ENCODE results near the gene ABI1.

ABI1 gene

DNA sequence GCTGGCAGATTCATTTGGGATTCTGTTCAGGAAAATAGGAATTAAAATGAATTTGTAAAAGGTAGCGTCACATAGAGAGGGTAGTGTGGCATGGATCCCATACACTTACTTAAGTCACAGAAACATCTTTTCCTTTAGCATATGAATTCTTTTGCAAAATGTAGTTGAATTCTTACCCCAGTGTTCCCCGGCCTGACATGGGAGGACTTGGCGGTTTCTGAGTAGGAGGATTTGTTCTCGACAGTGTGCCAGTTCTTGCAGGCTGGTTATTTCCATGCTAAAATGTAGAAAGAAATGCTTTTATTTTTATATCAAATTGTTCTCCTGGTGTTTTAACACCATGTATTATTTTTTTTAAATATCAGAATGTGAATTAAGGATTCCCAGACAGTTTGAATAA is 90.7 kb downstream of the ABI1 start:
- Histone ChIP-seq H3K27ac (no peak overlapping the region), H3K4me3 (ENCODE audit: low read depth, low read length) (no peak overlapping the region), H3K27me3 (replicated peaks) (no peaks in the 10 kb centered on the region), H3K36me3 (replicated peaks) (no peaks in the 10 kb centered on the region)
- TF ChIP-seq, protein P1, sequence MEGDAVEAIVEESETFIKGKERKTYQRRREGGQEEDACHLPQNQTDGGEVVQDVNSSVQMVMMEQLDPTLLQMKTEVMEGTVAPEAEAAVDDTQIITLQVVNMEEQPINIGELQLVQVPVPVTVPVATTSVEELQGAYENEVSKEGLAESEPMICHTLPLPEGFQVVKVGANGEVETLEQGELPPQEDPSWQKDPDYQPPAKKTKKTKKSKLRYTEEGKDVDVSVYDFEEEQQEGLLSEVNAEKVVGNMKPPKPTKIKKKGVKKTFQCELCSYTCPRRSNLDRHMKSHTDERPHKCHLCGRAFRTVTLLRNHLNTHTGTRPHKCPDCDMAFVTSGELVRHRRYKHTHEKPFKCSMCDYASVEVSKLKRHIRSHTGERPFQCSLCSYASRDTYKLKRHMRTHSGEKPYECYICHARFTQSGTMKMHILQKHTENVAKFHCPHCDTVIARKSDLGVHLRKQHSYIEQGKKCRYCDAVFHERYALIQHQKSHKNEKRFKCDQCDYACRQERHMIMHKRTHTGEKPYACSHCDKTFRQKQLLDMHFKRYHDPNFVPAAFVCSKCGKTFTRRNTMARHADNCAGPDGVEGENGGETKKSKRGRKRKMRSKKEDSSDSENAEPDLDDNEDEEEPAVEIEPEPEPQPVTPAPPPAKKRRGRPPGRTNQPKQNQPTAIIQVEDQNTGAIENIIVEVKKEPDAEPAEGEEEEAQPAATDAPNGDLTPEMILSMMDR (IDR thresholded peaks at IDR 0.05; ENCODE audit: low read depth, low read length, missing control alignments) = no peak
- DNase-seq = no peak
- in situ Hi-C loops (cut with HindIII; ENCODE audit: low pct_ligation_motif_present, low sequenced_read_pairs) = no loop called here

DNA sequence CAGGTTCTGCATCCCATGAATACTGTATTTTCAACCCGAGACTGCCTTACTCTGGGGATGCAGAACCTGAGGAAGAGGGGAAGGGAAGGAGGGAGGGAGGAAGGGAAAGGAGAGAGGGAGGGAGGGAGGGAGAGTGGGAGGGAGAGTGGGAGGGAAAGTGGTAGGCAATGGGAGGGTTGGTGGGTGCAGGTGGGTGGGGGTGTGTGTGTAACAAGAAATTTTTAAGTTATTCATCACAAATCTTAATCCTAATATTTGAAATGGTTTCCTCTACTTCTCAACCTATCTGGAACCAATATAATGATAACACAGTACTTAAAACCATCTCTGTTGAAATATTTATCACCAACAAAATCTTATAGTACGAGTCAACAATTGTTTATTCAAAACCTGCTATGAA is 95.2 kb downstream of the ABI1 start:
- Histone ChIP-seq H3K27me3 (replicated peaks) (no peaks in the 10 kb centered on the region), H3K36me3 (replicated peaks) (peaks cover 3% of the 10 kb centered on the region), H3K4me3 (ENCODE audit: low read depth, low read length) (no peak overlapping the region), H3K27ac (no peak overlapping the region)
- TF ChIP-seq, protein P1 (IDR thresholded peaks at IDR 0.05; ENCODE audit: low read depth, low read length, missing control alignments) = no peak
- no peak for DNase-seq
- in situ Hi-C loops (cut with HindIII; ENCODE audit: low pct_ligation_motif_present, low sequenced_read_pairs) = no loop called here

DNA sequence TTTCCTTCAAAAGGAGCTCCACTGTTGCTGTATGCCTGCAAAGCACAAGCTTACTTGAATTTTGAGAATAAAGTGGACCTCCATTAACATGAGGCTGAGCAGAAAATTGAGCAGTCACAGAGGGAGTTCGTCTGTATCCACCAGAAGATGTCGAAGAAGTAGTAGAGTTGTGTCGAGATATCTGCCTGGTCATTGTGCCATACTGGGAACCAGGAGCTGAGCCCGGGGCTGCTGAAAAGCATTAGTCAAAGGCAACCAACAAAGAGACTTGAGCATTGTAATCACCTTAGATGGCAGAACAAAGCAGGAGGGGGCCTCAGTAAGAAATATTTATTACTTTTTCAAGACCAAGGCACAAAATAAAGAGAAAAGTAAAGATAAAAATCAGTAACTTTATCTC is 101.8 kb downstream of the ABI1 start:
- no peak for DNase-seq
- in situ Hi-C loops (cut with HindIII; ENCODE audit: low pct_ligation_motif_present, low sequenced_read_pairs) = no loop called here
- H3K36me3 ChIP-seq (replicated peaks) = no peaks in the 10 kb centered on the region

DNA sequence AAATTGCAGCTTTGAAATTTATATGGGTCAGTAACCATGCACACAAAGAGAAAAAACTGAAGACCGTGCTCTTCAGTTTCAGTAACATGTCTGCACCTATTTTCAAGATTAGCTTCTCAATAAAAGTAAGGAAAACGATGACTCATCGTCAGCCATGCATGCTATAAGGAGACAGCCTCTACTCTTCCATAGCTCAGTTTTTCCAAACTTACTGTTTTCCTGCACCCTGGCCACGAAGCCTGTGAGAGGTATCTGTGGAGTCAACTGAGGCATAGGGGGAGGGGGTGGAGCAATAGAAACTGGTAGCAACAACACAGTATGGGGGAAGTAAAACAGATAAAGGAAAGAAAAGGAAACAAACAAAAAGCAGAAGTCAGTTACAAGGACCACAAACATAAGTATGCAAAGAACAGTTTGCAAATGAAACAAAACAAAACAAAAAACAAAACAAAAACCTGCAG is 105.3 kb downstream of the ABI1 start:
- Histone ChIP-seq H3K27me3 (replicated peaks) (no peaks in the 10 kb centered on the region), H3K4me3 (ENCODE audit: low read depth, low read length) (no peak overlapping the region), H3K36me3 (replicated peaks) (peaks cover 2% of the 10 kb centered on the region), H3K27ac (no peak overlapping the region)
- TF ChIP-seq, protein P1 (IDR thresholded peaks at IDR 0.05; ENCODE audit: low read depth, low read length, missing control alignments) = no peak
- in situ Hi-C loops (cut with HindIII; ENCODE audit: low pct_ligation_motif_present, low sequenced_read_pairs) = no loop called here
- DNase-seq = peak; percentile 27

More for the DNA sequence above, 101.8 kb downstream of the ABI1 start:
- H3K27ac ChIP-seq = no peak overlapping the region
- H3K27me3 ChIP-seq (replicated peaks) = no peaks in the 10 kb centered on the region
- TF ChIP-seq, protein P1 (IDR thresholded peaks at IDR 0.05; ENCODE audit: low read depth, low read length, missing control alignments) = no peak
- no peak overlapping the region for H3K4me3 ChIP-seq (ENCODE audit: low read depth, low read length)

DNA sequence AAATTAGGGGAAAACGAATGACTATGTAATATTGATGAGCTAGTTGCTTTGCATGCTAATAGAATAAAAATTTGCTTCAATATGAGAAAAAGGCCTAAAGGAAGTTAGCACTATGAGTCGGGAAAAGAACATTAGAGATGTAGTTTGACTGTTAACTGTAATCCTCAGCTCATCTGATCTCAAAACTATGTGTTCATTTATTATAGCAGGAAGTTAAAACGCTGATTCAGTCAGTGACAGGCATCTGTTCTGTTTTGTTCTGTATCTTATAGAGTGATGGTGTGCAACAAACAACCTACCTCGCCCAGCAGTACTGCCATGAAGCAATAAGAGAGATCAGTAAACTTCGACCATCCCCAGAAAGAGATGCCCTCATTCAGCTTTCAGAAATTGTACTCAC is 114.7 kb downstream of the ABI1 start:
- H3K27ac ChIP-seq = no peak overlapping the region
- H3K36me3 ChIP-seq (replicated peaks) = peaks cover 27% of the 10 kb centered on the region
- H3K27me3 ChIP-seq (replicated peaks) = no peaks in the 10 kb centered on the region
- TF ChIP-seq, protein P1 (IDR thresholded peaks at IDR 0.05; ENCODE audit: low read depth, low read length, missing control alignments) = no peak
- DNase-seq = no peak
- no peak overlapping the region for H3K4me3 ChIP-seq (ENCODE audit: low read depth, low read length)
- in situ Hi-C loops (cut with HindIII; ENCODE audit: low pct_ligation_motif_present, low sequenced_read_pairs) = no loop called here

DNA sequence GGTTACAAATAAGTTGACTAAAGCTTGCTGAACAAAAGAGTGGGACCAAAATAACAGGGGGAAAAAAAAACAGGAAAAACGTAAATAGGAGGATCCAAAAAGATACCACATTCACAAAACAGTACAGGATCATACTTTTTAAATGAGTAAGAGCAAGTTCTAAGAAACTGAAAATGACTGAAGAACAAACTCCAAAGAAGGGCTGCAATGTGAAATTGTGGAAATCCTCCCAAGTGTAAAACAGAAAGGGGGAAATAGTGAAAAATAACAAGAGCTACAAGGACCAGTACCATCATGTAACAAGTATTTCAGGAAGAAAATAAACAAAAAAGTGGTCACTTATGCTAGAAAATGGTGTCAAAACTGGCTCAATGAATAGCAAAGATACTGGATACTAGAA is 116.9 kb downstream of the ABI1 start:
- Histone ChIP-seq H3K27ac (no peak overlapping the region), H3K4me3 (ENCODE audit: low read depth, low read length) (no peak overlapping the region), H3K27me3 (replicated peaks) (no peaks in the 10 kb centered on the region), H3K36me3 (replicated peaks) (peaks cover 26% of the 10 kb centered on the region)
- in situ Hi-C loops (cut with HindIII; ENCODE audit: low pct_ligation_motif_present, low sequenced_read_pairs) = no loop called here
- no peak for DNase-seq
- TF ChIP-seq, protein P1 (IDR thresholded peaks at IDR 0.05; ENCODE audit: low read depth, low read length, missing control alignments) = no peak
